AG09319 (cell line): ENCODE data around the gene IGF2.

ENCODE experiments used
- DNase-seq: peaks from one replicate; pipeline ENCODE4 v3.0.0-alpha.2; 2010; ENCODE audit warnings: low read depth; ENCODE audit errors: extremely low read depth
- CTCF ChIP-seq: IDR thresholded peaks from 2 replicates; pipeline ENCODE4 v1.5.1; 2011; ENCODE audit warnings: low read depth, mild to moderate bottlenecking, inconsistent platforms, low read length, moderate library complexity

Gene IGF2

DNA sequence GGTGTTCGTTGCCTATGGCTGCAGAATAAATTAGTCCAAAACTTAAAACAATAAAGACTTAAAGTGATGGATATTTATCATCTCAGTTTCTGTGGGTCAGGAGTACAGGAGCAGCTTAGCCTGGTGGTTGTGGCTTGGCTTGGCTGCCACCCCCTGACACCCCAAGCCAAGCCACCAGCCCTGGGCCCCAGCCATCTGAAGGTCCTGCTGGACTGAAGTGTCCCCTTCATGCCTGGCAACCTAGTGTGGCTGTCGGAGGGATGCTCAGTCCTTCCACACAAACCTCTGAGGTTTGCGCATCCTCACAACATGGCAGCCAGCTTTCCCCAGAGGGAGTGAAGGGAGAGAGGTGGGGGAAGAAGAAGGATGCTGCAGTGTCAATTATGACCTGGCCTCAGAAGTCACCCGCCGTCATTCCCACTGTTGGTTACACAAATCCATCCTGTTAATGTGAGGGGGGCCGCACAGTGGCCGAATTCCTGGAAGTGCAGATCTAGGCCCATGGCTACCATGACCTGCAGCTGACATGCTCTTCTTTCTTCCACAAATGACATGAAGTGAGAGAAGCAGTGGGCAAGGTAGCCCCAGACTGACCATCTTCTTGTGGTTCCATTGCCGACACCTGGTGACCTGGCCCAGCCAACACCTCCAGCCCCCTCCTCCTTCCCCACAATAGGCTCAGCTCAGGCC, 31.1 kb downstream of the IGF2 start:
- DNase-seq, result no peak
- no peak for TF ChIP-seq CTCF

GRCh38 chr11:2107521-2107920, 31.7 kb downstream of the IGF2 start:
- TF ChIP-seq CTCF, result no peak
- no peak for DNase-seq

DNA sequence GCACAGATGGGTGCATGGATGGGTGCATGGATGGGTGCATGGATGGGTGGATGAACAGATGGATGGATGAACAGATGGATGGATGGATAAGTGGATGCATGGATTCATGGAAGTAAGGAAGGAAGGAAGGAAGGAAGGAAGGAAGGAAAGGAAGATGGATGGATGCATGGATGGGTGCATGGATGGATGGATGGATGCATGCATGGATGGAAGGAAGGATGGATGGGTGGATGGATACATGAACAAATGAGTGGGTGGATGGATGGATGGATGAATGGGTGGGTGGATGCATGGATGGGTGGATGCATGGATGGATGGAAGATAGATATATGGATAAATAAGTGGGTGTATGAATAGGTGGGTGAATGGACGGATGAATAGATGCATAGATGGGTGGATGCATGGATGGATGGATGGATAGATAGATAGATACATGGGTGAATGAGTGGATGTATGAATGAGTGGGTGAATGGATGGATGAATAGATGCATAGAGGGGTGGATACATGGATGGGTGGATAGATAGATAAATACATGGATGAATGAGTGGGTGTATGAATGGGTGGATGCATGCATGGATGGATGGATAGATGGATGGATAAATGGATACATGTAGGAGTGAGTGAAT, 32.5 kb downstream of the IGF2 start:
- no peak for TF ChIP-seq CTCF

DNA sequence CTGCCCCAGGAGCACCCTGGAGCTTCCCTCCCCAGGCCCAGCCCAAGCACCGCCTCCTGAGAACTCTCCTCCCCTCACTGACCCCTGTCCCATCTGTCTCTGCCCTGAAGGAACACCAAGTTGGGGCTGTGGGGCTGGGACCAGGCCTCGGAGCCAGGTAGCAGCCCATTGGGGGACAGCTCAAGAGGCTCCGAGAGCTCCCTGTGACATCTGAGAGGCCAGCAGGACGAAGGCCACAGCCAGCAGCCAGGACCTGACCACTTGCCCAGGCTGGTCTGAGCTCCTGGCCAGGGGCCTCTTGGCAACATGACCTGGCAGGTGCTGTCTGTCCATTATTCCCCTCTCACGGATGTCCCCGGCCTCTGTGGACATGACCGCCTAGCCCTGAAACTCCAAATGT, 33.7 kb downstream of the IGF2 start:
- no peak for DNase-seq
- TF ChIP-seq CTCF, result no peak

More for the DNA sequence above, 32.5 kb downstream of the IGF2 start:
- no peak for DNase-seq

DNA sequence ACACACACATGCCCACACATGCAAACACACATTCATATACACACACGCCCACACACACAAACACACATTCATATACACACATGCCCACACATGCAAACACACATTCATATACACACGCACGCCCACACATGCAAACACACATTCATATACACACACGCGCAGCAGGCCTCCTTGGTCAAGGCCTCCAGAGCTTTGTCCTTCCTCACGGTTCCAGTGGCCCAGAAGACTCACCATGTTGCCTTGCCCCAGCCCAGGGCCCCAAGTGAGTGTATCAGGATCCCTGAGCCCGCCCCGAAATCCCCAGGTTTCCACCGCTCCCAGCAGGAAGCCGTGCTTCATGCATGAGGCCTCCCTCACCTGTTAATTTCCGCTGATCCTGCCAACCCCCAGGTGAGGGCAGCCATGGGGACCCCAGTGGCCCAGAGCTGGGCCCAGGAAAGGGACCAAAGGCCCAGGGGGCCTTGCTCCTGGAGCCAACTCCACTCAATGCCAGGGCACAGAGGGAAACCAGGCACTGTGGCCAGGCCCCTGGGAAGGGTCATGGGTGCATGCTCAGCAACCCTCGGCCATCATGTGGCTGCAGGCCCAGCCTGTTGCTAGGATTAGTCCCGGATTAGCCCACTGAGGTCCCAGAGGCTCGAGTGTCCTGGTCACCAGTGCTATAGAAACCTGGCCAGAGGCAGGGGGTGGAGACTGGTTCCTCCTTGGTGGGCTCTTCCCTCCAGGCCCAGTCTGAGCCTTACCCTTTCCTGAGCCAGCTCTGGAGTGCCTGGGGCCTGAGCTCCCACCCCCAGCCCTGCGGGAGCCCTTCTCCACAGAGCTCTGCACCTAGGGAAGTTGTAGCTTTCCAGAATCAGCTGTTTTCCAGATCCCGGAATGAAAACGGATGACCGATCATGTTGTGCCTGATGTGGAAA, 34.4 kb downstream of the IGF2 start:
- DNase-seq, result no peak
- TF ChIP-seq CTCF, result no peak

- DNase-seq, result no peak
- no peak for TF ChIP-seq CTCF
These were observed 35.3 kb downstream of the IGF2 start for GRCh38 chr11:2103668-2104523.
